ENCODE results near the gene FES. TPM values are rescaled to one million over a fixed set of nuclear protein-coding genes. Genes with fewer than 3 reads are reported as not detected.

Gene FES
- total RNA-seq, 1 donor from 2014 or later, result 13.8 TPM

DNA sequence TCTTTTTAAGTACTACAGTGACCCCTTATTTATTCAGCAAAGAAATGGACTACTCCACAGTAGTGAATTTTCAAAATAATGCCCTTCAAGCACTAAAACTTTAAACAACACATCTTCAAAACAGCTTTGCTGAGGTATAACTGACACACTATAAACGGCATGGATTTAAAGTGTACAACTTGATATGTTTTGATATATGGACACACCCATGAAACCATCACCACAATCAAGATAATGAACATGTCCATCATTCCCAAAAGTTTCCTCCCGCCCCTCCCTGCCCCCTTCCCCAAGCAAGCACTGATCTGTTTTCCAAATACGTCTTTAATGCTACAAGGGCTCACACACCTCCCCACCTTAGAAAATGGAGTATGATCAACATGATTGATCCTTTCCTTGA, 17.5 kb upstream of the FES start:
- Mint-ChIP-seq H3K27me3 (peaks cover 7% of the 10 kb centered on the region), H3K36me3 (ENCODE audit: insufficient read depth) (no peaks in the 10 kb centered on the region), H3K27ac (no peak overlapping the region), H3K4me1 (ENCODE audit: low read depth) (peaks cover 46% of the 10 kb centered on the region), H3K4me3 (ENCODE audit: low read depth) (no peak overlapping the region), H3K9me3 (ENCODE audit: low read depth) (no peaks in the 10 kb centered on the region)
- TF ChIP-seq, protein P1, sequence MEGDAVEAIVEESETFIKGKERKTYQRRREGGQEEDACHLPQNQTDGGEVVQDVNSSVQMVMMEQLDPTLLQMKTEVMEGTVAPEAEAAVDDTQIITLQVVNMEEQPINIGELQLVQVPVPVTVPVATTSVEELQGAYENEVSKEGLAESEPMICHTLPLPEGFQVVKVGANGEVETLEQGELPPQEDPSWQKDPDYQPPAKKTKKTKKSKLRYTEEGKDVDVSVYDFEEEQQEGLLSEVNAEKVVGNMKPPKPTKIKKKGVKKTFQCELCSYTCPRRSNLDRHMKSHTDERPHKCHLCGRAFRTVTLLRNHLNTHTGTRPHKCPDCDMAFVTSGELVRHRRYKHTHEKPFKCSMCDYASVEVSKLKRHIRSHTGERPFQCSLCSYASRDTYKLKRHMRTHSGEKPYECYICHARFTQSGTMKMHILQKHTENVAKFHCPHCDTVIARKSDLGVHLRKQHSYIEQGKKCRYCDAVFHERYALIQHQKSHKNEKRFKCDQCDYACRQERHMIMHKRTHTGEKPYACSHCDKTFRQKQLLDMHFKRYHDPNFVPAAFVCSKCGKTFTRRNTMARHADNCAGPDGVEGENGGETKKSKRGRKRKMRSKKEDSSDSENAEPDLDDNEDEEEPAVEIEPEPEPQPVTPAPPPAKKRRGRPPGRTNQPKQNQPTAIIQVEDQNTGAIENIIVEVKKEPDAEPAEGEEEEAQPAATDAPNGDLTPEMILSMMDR (IDR thresholded peaks at IDR 0.05; ENCODE audit: unreplicated experiment), result no peak
- no peak for DNase-seq (ENCODE audit: low spot score, unreplicated experiment)

DNA sequence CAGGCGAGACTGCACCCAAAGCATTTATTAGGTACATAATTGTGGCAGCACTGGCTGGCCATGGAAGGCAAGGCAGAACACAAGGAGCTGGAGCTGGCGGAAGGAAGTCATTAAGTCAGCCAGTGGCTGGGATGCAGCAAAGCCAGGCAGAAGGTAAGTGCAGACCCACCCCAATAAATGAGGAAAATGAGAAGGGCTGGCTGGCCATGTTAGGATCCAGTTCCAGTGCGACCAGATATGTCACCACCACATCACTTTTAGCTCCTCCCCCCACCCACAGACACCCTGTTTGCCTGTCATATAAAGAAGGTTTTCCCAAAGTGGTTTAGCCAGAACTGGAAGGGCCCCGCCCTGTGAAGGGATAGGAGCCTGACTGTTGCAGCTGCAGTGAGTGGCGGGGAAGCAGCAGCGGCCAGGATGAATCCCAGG, 16.0 kb upstream of the FES start, which contains the start of gene FURIN:
TSS of gene FURIN (plus strand) at position 328 of the 429 bp plus-strand sequence. CDS start 7,153 bp downstream, outside the sequence.
- H3K4me1 Mint-ChIP-seq (ENCODE audit: low read depth), result peaks cover 57% of the 10 kb centered on the region
- peak within 1 kb of the TSS; percentile 83 for H3K4me3 Mint-ChIP-seq (ENCODE audit: low read depth)
- H3K27me3 Mint-ChIP-seq, result peaks cover 7% of the 10 kb centered on the region
- peak within 1 kb of the TSS; percentile 88 for H3K27ac Mint-ChIP-seq
- no peaks in the 10 kb centered on the region for H3K36me3 Mint-ChIP-seq (ENCODE audit: insufficient read depth)
- TF ChIP-seq, protein P1 (IDR thresholded peaks at IDR 0.05; ENCODE audit: unreplicated experiment), result no peak
- no peaks in the 10 kb centered on the region for H3K9me3 Mint-ChIP-seq (ENCODE audit: low read depth)
- DNase-seq (ENCODE audit: low spot score, unreplicated experiment), result no peak

DNA sequence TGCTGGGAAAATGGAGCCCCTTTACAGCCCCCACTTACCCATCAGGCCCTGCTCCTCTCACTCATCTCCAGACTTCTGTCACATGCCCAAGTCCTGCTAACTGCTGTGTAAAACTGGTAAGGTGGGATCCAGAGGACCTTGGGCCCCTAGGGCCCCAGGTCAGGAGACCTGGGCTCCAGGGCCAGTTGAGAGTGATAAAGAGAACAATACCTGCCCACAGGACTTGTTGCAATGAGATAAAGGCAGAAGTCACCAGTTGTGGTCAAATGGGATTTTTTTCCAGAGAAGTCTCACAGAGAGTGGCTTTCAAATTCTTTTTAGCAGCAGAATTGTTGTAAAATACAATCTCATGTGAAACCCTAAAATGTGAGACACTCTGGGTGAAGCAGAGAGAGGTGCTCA, 15.2 kb upstream of the FES start:
- no peaks in the 10 kb centered on the region for H3K36me3 Mint-ChIP-seq (ENCODE audit: insufficient read depth)
- peak overlapping the region; percentile 83 for H3K4me3 Mint-ChIP-seq (ENCODE audit: low read depth)
- H3K4me1 Mint-ChIP-seq (ENCODE audit: low read depth), result peaks cover 66% of the 10 kb centered on the region
- H3K27me3 Mint-ChIP-seq, result peaks cover 7% of the 10 kb centered on the region
- DNase-seq (ENCODE audit: low spot score, unreplicated experiment), result no peak
- TF ChIP-seq, protein P1 (IDR thresholded peaks at IDR 0.05; ENCODE audit: unreplicated experiment), result no peak
- peak overlapping the region; percentile 88 for H3K27ac Mint-ChIP-seq
- no peaks in the 10 kb centered on the region for H3K9me3 Mint-ChIP-seq (ENCODE audit: low read depth)

DNA sequence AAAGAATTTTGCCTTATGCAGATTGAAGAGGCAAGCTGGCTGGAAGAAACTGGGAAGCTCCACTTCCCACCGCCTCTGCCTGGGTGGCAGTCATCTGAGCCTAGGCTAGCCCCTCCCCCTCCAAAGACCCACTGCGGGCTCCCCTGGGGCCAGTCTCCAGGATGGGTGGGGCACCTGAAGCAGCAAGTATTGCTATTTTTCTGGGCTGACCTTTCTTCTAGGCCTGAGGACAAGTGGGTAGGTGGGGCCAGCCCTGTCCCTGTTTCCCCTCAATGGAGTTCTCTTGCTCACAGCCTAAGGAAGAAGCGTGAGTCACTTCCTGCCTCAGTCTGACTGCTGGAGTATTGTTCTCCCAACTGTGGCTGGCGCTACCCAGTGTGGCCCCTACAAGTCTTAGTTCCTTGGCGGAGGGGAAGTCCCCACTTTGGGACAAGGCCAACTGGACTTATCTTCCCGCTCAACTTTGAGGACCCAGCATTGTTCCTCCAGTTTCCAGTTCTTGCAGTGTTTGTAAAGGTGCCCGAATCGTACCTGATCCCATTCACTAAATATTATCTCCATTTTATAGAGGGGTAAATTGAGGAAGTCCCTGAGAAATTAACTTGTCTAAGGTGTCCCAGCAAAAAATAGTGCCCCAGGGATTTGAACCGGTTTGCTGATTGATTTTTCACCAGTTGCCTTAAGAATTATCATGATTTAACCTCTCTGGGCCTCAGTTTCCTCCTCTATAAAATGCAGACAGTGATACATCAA, 14.5 kb upstream of the FES start:
- peaks cover 69% of the 10 kb centered on the region for H3K4me1 Mint-ChIP-seq (ENCODE audit: low read depth)
- H3K36me3 Mint-ChIP-seq (ENCODE audit: insufficient read depth), result no peaks in the 10 kb centered on the region
- peak overlapping the region; percentile 83 for H3K4me3 Mint-ChIP-seq (ENCODE audit: low read depth)
- H3K27ac Mint-ChIP-seq, result peak overlapping the region; percentile 88
- H3K27me3 Mint-ChIP-seq, result peaks cover 7% of the 10 kb centered on the region
- TF ChIP-seq, protein P1 (IDR thresholded peaks at IDR 0.05; ENCODE audit: unreplicated experiment), result no peak
- no peak for DNase-seq (ENCODE audit: low spot score, unreplicated experiment)
- no peaks in the 10 kb centered on the region for H3K9me3 Mint-ChIP-seq (ENCODE audit: low read depth)

DNA sequence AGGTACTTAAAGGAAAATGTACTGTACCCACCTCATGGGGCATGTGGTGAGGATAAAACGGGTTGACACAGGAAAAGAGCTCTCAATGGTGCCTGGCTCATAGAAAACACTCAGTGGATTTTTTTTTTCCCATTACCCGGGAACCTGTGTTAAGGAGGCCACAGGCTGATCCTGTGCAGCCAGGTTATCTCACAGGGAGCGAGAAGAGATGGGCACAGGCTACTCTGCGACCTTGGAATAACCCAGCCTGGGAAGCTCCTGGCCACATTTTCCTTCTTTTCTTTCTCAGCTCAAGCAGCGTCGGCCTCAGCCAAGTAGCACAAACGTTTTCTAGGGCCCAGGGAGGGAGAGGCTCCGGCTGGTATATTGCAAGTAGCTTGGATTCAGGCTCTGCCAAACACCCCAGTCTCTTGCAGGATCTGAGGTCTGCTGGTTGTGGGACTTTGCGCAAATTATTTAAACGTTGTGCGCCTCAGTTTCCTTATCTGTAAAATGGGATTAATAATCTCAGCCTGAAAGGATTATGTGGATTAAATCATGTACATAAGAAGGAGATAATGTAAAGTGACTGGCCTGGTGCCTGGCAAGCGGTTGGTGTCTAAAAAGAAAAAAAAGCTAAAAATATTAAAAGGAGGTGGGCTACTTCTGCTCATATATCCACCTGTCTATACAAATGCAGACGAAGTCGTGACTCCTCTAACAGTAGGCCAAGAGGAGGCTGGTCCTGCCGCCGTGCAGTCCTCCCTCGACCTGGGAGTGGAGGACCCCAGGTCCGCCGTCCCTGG, 13.8 kb upstream of the FES start:
- TF ChIP-seq, protein P1 (IDR thresholded peaks at IDR 0.05; ENCODE audit: unreplicated experiment), result no peak
- no peaks in the 10 kb centered on the region for H3K9me3 Mint-ChIP-seq (ENCODE audit: low read depth)
- H3K4me3 Mint-ChIP-seq (ENCODE audit: low read depth), result peak overlapping the region; percentile 83
- H3K36me3 Mint-ChIP-seq (ENCODE audit: insufficient read depth), result no peaks in the 10 kb centered on the region
- H3K27ac Mint-ChIP-seq, result peak overlapping the region; percentile 92
- H3K4me1 Mint-ChIP-seq (ENCODE audit: low read depth), result peaks cover 74% of the 10 kb centered on the region
- H3K27me3 Mint-ChIP-seq, result peaks cover 7% of the 10 kb centered on the region
- no peak for DNase-seq (ENCODE audit: low spot score, unreplicated experiment)

All from progenitor cell of endocrine pancreas (in vitro differentiated cells).